SU-DHL-6 (cell line): ENCODE measurements around the gene FAM120A.

Experiments used
- CTCF ChIP-seq: fragments of 200-600 bp; sonication (generic); IDR thresholded peaks from one replicate; pipeline ENCODE4 v1.5.1; 2017; ENCODE audit warnings: antibody characterized with exemption, mild to moderate bottlenecking, low read length, moderate library complexity; ENCODE audit not compliant: insufficient read depth, poor library complexity, severe bottlenecking
- EZH2phosphoT487 ChIP-seq: fragments of 200-600 bp; sonication (generic), shearing (Covaris generic); conservative IDR thresholded peaks from 2 replicates; pipeline ENCODE4 v1.6.1; 2018; ENCODE audit warnings: mild to moderate bottlenecking, antibody characterized with exemption, low read length, moderate library complexity, mixed read lengths

GRCh38 chr9:93491593-93492232, 40.2 kb downstream of the FAM120A start:
- no peak for TF ChIP-seq CTCF
- TF ChIP-seq EZH2phosphoT487: no peak
